ENCODE measurements around the gene AP3B1.
A peak's percentile ranks its signal among the peaks of the same experiment; 100 is the strongest.
"Not testable (repeated sequence)": the region's sequence is repeated elsewhere in the genome, so short reads cannot be mapped to it uniquely, and the experiment has no call there.

Gene AP3B1

DNA sequence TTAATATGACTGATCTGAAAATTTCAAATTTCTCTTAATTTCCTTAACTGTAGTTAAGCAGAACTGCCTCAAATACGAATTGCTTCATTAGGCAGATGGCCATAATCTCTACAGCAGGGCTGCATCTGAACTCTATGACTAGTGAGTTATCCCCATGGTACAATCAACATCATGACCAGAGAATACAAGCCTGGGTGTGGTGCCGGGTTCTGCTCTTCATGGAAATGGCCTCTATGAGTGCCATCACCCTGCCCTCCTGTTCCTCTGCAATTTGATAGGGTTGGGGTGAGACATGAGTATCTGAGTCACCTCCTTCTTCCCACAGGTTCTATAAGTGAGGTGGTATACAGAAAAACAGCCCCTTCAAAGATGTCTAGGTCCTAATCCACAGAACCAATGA is 235.9 kb downstream of the AP3B1 start:
- no peak for DNase-seq

GRCh38 chr5:78056901-78057514 is 237.5 kb downstream of the AP3B1 start:
- DNase-seq = no peak

GRCh38 chr5:78056053-78056452 is 238.4 kb downstream of the AP3B1 start:
- DNase-seq = no peak

- DNase-seq = no peak
Measured at GRCh38 chr5:78050888-78051287, 243.6 kb downstream of the AP3B1 start.

GRCh38 chr5:78046823-78047222 is 247.7 kb downstream of the AP3B1 start:
- DNase-seq = not testable (repeated sequence)

DNA sequence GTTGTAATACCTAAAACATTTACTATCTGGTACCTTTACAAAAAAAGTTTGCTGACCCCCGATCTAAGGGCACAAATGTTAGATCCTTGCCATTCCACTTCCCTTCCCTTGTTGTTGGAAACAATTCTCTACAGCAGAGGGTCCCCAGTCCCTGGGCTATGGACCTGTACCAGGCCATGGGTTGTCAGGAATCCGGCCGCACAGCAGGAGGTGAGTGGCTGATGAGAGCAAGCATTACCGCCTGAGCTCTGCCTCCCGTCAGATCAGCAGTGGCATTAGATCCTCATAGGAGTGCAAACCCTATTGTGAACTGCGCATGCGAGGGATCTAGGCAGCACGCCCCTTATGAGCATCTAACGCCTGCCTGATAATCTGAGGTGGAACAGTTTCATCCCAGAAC is 248.5 kb downstream of the AP3B1 start:
- DNase-seq = no peak

- no peak for DNase-seq
Measured at GRCh38 chr5:78041805-78042204, 252.7 kb downstream of the AP3B1 start.

GRCh38 chr5:78025540-78025939 is 269.0 kb downstream of the AP3B1 start:
- no peak for DNase-seq

- DNase-seq = no peak
Measured at GRCh38 chr5:78019744-78020143, 274.8 kb downstream of the AP3B1 start.

DNA sequence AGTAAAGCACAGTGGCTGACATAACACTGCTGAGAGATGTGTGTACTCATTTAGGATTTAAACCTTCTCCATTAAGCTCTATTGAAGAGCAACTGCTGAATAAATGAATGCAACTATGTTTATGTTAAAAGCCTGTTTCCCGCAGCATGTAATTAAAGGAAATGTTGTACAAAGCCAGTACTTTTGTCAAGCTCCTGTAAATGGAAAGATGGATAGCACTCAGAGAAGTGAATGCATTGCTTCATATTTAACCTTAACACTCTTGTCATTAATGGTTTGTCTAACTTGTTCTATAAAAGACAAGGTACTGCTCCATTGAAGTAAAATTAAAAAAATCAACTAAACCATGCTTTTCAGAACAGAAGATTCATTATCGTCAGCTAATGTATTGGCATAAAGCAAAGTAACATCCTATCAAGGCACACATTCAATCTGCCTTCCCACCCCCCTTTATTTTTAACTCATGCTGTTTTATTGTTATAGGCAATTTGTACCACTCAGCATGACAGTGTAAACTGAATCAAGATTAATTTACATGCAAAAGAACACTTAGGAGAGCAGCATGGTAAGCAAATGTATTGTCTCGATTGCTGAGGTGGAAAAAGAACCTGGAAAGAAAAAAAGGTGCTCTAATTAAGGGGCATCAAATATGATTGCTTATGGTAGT is 277.5 kb downstream of the AP3B1 start:
- no peak for DNase-seq

GRCh38 chr5:78009937-78010527 is 284.5 kb downstream of the AP3B1 start:
- no peak for DNase-seq

DNA sequence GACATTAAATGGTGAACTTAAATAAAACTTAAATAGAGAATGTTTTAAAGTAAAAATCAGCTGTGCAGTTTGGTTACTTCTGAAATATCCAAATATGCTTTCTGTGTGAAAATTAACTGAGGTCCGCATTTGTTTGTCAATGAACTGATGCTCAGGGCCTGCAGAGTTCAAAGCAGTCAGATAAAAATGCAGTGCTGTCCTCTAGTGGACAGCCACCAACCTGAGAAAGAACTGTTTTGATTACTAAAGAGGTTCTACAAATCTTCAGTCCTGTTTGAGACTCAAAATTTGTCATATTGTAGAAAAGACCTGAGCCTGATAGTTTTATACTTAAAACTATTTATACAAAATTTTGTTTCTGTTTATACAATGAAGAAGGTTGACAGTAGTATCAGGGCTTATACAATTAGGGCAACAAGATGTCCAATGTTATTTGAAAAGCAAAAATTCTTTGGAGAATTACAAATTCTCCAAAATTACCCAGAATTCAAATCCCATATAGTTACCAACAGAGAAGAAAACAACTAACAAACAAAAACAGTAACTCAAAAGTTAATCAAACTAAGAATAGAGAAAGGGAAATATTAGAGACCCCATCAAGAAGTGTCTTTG is 286.0 kb downstream of the AP3B1 start:
- DNase-seq = peak in 1 of 2 donors; percentile 4

GRCh38 chr5:78007233-78007632 is 287.3 kb downstream of the AP3B1 start:
- no peak for DNase-seq

GRCh38 chr5:78006449-78006848 is 288.0 kb downstream of the AP3B1 start:
- DNase-seq = no peak

DNA sequence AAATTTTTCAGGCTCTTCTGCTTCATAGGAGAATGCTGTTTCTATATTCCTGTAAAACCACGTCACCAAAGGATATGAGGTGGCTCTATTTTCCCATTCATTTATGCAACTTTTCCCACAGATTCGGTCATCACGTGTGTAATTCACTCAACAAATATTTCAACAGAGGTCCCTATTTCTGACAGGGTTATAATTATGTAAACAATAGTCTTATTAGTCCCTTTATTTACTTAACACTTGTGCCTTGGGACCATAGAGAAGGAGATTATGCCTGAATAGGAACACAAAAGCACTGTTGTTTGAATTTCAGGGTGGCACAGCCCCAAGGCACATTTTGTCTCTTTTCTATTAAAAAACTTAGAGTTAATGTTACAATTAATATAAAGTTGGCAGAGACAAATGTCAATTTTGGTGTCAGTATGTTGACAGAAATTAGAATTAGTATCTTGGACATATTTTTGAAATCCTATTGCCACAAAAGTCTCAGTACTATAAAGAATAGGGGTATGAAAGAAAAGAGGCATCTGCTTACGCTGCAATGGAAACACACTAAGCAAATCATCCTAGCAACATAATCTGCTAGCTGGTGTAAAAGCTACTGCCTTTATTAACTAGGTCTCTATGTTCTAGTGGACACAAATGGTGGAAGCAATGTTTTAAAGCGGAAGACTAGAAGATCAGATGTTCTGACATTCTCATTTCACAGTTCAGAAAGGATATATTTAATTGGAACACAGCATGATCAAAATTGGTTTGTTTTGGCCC is 289.3 kb downstream of the AP3B1 start:
- DNase-seq = no peak

GRCh38 chr5:78004559-78004958 is 289.9 kb downstream of the AP3B1 start:
- DNase-seq = no peak

- DNase-seq = no peak
Measured at GRCh38 chr5:78003919-78004318, 290.6 kb downstream of the AP3B1 start.

GRCh38 chr5:78003450-78003849 is 291.0 kb downstream of the AP3B1 start:
- DNase-seq = no peak

GRCh38 chr5:78002690-78003089 is 291.8 kb downstream of the AP3B1 start:
- no peak for DNase-seq

DNA sequence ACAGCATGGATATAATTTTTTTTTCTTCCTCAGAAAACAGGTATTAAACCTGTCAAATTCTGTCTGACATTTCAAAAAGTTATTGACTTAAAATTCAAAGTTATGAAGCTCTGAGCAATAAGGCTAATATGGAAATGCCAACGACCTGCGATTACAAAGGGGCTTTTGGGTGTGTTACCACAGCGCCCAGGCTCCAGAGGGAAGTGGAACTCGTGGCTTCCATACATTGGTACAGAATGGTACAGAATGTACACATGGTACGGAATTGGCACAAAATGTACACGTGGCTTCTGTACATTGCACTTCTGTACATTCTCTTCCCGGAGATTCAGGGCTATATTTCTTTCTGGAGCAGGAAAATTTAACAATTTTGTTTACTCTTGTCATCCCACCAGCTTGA is 293.3 kb downstream of the AP3B1 start:
- no peak for DNase-seq

DNA sequence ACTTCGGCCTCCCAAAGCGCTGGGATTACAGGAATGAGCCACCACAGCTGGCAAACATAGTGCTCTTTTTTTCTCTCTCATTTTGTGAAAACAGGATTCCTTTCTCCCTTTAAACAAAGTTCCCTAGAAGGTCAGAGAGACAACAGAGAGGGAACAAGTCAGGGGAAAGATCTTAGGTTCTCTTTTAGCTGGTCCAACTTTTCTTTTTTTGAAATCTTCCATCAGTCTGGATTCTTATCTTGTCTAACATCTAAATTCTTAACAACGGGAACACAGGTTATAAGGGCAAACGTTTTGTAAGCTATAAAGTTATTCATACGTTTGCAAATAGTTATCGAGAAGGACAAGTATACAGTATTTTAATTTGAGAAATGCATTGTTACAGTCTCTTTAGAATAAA is 294.3 kb downstream of the AP3B1 start:
- DNase-seq = no peak

DNA sequence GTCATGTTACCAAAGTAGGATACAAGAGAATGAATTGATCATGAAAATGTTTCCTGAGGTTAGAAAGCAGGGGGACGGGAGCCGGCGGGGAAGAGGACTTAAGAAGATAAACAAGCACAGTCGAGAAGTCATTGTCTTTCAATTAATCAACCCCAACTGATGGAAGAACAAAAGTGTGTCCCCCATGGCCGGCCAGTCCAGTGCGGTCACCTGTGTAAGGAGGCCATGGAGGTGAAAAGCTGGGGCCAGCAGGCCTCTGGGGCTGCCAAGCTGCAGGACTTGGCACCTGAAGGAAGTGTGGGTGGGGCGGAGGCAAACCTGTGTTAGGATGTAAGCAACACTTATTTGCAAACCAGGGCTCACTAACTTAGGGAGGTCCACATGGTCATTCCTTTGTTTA is 295.1 kb downstream of the AP3B1 start:
- DNase-seq = no peak

GRCh38 chr5:77996943-77997342 is 297.6 kb downstream of the AP3B1 start:
- no peak for DNase-seq

Data from CD4-positive, alpha-beta T cell treated with Interleukin-1 beta for 1 hour (primary cell).